Activated CD4-positive, alpha-beta T cell treated with anti-CD3 and anti-CD28 coated beads for 4 hours (primary cell): ENCODE results near the gene TPX2.

Experiments
- DNase-seq, 2 donors: peaks; one replicate each; pipeline ENCODE4 v3.0.0-alpha.2; 2020

TPX2 gene

GRCh38 chr20:31707258-31707615, 31.9 kb upstream of the TPX2 start:
- DNase-seq = no peak

GRCh38 chr20:31707994-31708735, 30.9 kb upstream of the TPX2 start:
- no peak for DNase-seq

GRCh38 chr20:31708736-31709534, 30.2 kb upstream of the TPX2 start:
- no peak for DNase-seq

GRCh38 chr20:31709939-31710338, 29.2 kb upstream of the TPX2 start:
- no peak for DNase-seq

GRCh38 chr20:31710423-31711108, 28.5 kb upstream of the TPX2 start:
- DNase-seq = no peak

GRCh38 chr20:31711179-31712111, 27.6 kb upstream of the TPX2 start:
- no peak for DNase-seq

GRCh38 chr20:31712112-31712553, 27.0 kb upstream of the TPX2 start:
- DNase-seq = no peak

GRCh38 chr20:31712564-31713311, 26.4 kb upstream of the TPX2 start:
- no peak for DNase-seq

GRCh38 chr20:31713312-31714273, 25.5 kb upstream of the TPX2 start:
- no peak for DNase-seq

- no peak for DNase-seq
Measured at GRCh38 chr20:31715766-31716165, 23.3 kb upstream of the TPX2 start.

- no peak for DNase-seq
Measured at GRCh38 chr20:31716351-31716750, 22.7 kb upstream of the TPX2 start.

- DNase-seq = no peak
Measured at GRCh38 chr20:31716818-31717477, 22.1 kb upstream of the TPX2 start.

- peak; percentile 39 to 46 for DNase-seq
Measured at GRCh38 chr20:31717478-31718201, 21.4 kb upstream of the TPX2 start.

GRCh38 chr20:31718952-31719643, 20.0 kb upstream of the TPX2 start:
- no peak for DNase-seq

- no peak for DNase-seq
Measured at GRCh38 chr20:31719644-31720485, 19.2 kb upstream of the TPX2 start.

GRCh38 chr20:31720486-31721407, 18.3 kb upstream of the TPX2 start:
- DNase-seq = no peak
